Activated T-helper 17 cell treated with anti-CD3 and anti-CD28 coated beads, Interleukin-2, amount 50 U/mL, for 72 hours (primary cell): ENCODE results near the gene KCNJ4. TPM values are rescaled to one million over a fixed set of nuclear protein-coding genes. Genes with fewer than 3 reads are reported as not detected.
A peak's percentile ranks its signal among the peaks of the same experiment; 100 is the strongest.

Experiments
- ATAC-seq: fragments of 150-1000 bp; cut with Tn5 transposase; replicated peaks from 2 replicates; pipeline ENCODE4 v1.10.0; 2021; ENCODE audit warnings: mild to moderate bottlenecking, moderate library complexity
- H3K27ac Mint-ChIP-seq: one replicate; pipeline ENCODE4 v1.8.0; 2022; ENCODE audit warnings: mixed read lengths
- H3K27me3 Mint-ChIP-seq: one replicate; pipeline ENCODE4 v1.8.0; 2022; ENCODE audit warnings: mixed read lengths
- H3K36me3 Mint-ChIP-seq: one replicate; pipeline ENCODE4 v1.8.0; 2022; ENCODE audit warnings: low read depth, mild to moderate bottlenecking, mixed read lengths
- H3K4me1 Mint-ChIP-seq: one replicate; pipeline ENCODE4 v1.8.0; 2022; ENCODE audit warnings: mixed read lengths
- H3K4me3 Mint-ChIP-seq: one replicate; pipeline ENCODE4 v1.8.0; 2022; ENCODE audit warnings: mild to moderate bottlenecking, mixed read lengths
- H3K9me3 Mint-ChIP-seq: one replicate; pipeline ENCODE4 v1.8.0; 2022; ENCODE audit warnings: mixed read lengths
- total RNA-seq, 2 donors: library from RNA; stranded (reverse); gene quantifications; one replicate each; pipeline ENCODE4 v1.2.3, GENCODE V29; 2022

KCNJ4 gene
- total RNA-seq, 2 donors from 2014 or later, result not detected

GRCh38 chr22:38452373-38453065 lies 2.5 kb downstream of the KCNJ4 start:
- Mint-ChIP-seq H3K27ac (no peak overlapping the region), H3K4me3 (no peak overlapping the region), H3K36me3 (peaks cover 8% of the 10 kb centered on the region), H3K27me3 (peaks cover 38% of the 10 kb centered on the region), H3K4me1 (no peaks in the 10 kb centered on the region), H3K9me3 (no peaks in the 10 kb centered on the region)
- ATAC-seq, result no peak

GRCh38 chr22:38451864-38452263 lies 3.1 kb downstream of the KCNJ4 start:
- peaks cover 31% of the 10 kb centered on the region for H3K27me3 Mint-ChIP-seq

GRCh38 chr22:38451404-38451803 lies 3.6 kb downstream of the KCNJ4 start:
- Mint-ChIP-seq H3K9me3 (no peaks in the 10 kb centered on the region), H3K4me1 (no peaks in the 10 kb centered on the region), H3K36me3 (peaks cover 3% of the 10 kb centered on the region), H3K4me3 (no peak overlapping the region), H3K27me3 (peaks cover 27% of the 10 kb centered on the region), H3K27ac (no peak overlapping the region)
- no peak for ATAC-seq

More at GRCh38 chr22:38451864-38452263, 3.1 kb downstream of the KCNJ4 start:
- H3K36me3 Mint-ChIP-seq, result peaks cover 7% of the 10 kb centered on the region
- no peaks in the 10 kb centered on the region for H3K4me1 Mint-ChIP-seq
- no peak overlapping the region for H3K27ac Mint-ChIP-seq
- ATAC-seq, result no peak
- no peak overlapping the region for H3K4me3 Mint-ChIP-seq
- H3K9me3 Mint-ChIP-seq, result no peaks in the 10 kb centered on the region

GRCh38 chr22:38450234-38450797 lies 4.7 kb downstream of the KCNJ4 start:
- Mint-ChIP-seq H3K4me3 (no peak overlapping the region), H3K36me3 (no peaks in the 10 kb centered on the region), H3K9me3 (no peaks in the 10 kb centered on the region), H3K4me1 (no peaks in the 10 kb centered on the region), H3K27ac (no peak overlapping the region), H3K27me3 (peaks cover 26% of the 10 kb centered on the region)
- ATAC-seq, result no peak

GRCh38 chr22:38449776-38450175 lies 5.2 kb downstream of the KCNJ4 start:
- no peak for ATAC-seq
- Mint-ChIP-seq H3K9me3 (no peaks in the 10 kb centered on the region), H3K4me3 (no peak overlapping the region)

GRCh38 chr22:38448945-38449745 lies 5.9 kb downstream of the KCNJ4 start:
- no peaks in the 10 kb centered on the region for H3K4me1 Mint-ChIP-seq
- no peak overlapping the region for H3K27ac Mint-ChIP-seq
- no peaks in the 10 kb centered on the region for H3K9me3 Mint-ChIP-seq
- H3K36me3 Mint-ChIP-seq, result no peaks in the 10 kb centered on the region
- no peak for ATAC-seq
- no peak overlapping the region for H3K4me3 Mint-ChIP-seq
- peaks cover 26% of the 10 kb centered on the region for H3K27me3 Mint-ChIP-seq

More at GRCh38 chr22:38449776-38450175, 5.2 kb downstream of the KCNJ4 start:
- no peaks in the 10 kb centered on the region for H3K36me3 Mint-ChIP-seq
- H3K4me1 Mint-ChIP-seq, result no peaks in the 10 kb centered on the region
- no peak overlapping the region for H3K27ac Mint-ChIP-seq
- peaks cover 29% of the 10 kb centered on the region for H3K27me3 Mint-ChIP-seq

- Mint-ChIP-seq H3K4me3 (no peak overlapping the region), H3K9me3 (no peaks in the 10 kb centered on the region), H3K27ac (no peak overlapping the region), H3K4me1 (no peaks in the 10 kb centered on the region), H3K27me3 (peaks cover 22% of the 10 kb centered on the region), H3K36me3 (no peaks in the 10 kb centered on the region)
- no peak for ATAC-seq
Measured at GRCh38 chr22:38446018-38446601, 8.9 kb downstream of the KCNJ4 start.

GRCh38 chr22:38444783-38445182 lies 10.2 kb downstream of the KCNJ4 start:
- peaks cover 22% of the 10 kb centered on the region for H3K27me3 Mint-ChIP-seq
- no peaks in the 10 kb centered on the region for H3K9me3 Mint-ChIP-seq
- no peaks in the 10 kb centered on the region for H3K36me3 Mint-ChIP-seq
- no peak overlapping the region for H3K27ac Mint-ChIP-seq
- no peak for ATAC-seq
- H3K4me3 Mint-ChIP-seq, result no peak overlapping the region
- no peaks in the 10 kb centered on the region for H3K4me1 Mint-ChIP-seq

GRCh38 chr22:38443628-38444521 lies 11.1 kb downstream of the KCNJ4 start:
- H3K36me3 Mint-ChIP-seq, result no peaks in the 10 kb centered on the region
- peaks cover 21% of the 10 kb centered on the region for H3K27me3 Mint-ChIP-seq
- H3K4me3 Mint-ChIP-seq, result no peak overlapping the region
- ATAC-seq, result no peak
- no peaks in the 10 kb centered on the region for H3K9me3 Mint-ChIP-seq
- H3K27ac Mint-ChIP-seq, result peak overlapping the region; percentile 37
- no peaks in the 10 kb centered on the region for H3K4me1 Mint-ChIP-seq

- peak overlapping the region; percentile 37 for H3K27ac Mint-ChIP-seq
- ATAC-seq, result no peak
Measured at GRCh38 chr22:38442967-38443627, 11.9 kb downstream of the KCNJ4 start.

GRCh38 chr22:38441620-38442287 lies 13.2 kb downstream of the KCNJ4 start:
- Mint-ChIP-seq H3K4me3 (no peak overlapping the region), H3K36me3 (no peaks in the 10 kb centered on the region), H3K4me1 (no peaks in the 10 kb centered on the region), H3K27ac (no peak overlapping the region), H3K27me3 (peaks cover 21% of the 10 kb centered on the region), H3K9me3 (no peaks in the 10 kb centered on the region)
- ATAC-seq, result no peak

More at GRCh38 chr22:38442967-38443627, 11.9 kb downstream of the KCNJ4 start:
- no peak overlapping the region for H3K4me3 Mint-ChIP-seq
- no peaks in the 10 kb centered on the region for H3K36me3 Mint-ChIP-seq
- no peaks in the 10 kb centered on the region for H3K4me1 Mint-ChIP-seq
- H3K27me3 Mint-ChIP-seq, result peaks cover 21% of the 10 kb centered on the region
- H3K9me3 Mint-ChIP-seq, result no peaks in the 10 kb centered on the region

- Mint-ChIP-seq H3K27ac (no peak overlapping the region), H3K9me3 (no peaks in the 10 kb centered on the region), H3K36me3 (no peaks in the 10 kb centered on the region), H3K4me3 (no peak overlapping the region), H3K27me3 (peaks cover 21% of the 10 kb centered on the region), H3K4me1 (no peaks in the 10 kb centered on the region)
- ATAC-seq, result no peak
Measured at GRCh38 chr22:38440747-38441350, 14.2 kb downstream of the KCNJ4 start.

- no peak overlapping the region for H3K4me3 Mint-ChIP-seq
- ATAC-seq, result no peak
Measured at GRCh38 chr22:38437416-38437815, 17.6 kb downstream of the KCNJ4 start.

More at GRCh38 chr22:38437416-38437815, 17.6 kb downstream of the KCNJ4 start:
- no peaks in the 10 kb centered on the region for H3K36me3 Mint-ChIP-seq
- H3K9me3 Mint-ChIP-seq, result no peaks in the 10 kb centered on the region
- H3K27ac Mint-ChIP-seq, result no peak overlapping the region
- no peaks in the 10 kb centered on the region for H3K4me1 Mint-ChIP-seq
- peaks cover 13% of the 10 kb centered on the region for H3K27me3 Mint-ChIP-seq
